DOHH2 (cell line): ENCODE results near the gene LRMDA.

ENCODE experiments used
- EZH2phosphoT487 ChIP-seq: fragments of 200-600 bp; sonication (generic); IDR thresholded peaks from 2 replicates; pipeline ENCODE4 v1.6.1; 2017; ENCODE audit warnings: borderline replicate concordance, mild to moderate bottlenecking, antibody characterized with exemption, low read length, moderate library complexity, mixed read lengths
- TF ChIP-seq, protein P1 (sequence below): fragments of 200-600 bp; sonication (generic); IDR thresholded peaks from one replicate; pipeline ENCODE4 v1.5.1; 2014; ENCODE audit warnings: antibody characterized with exemption, mild to moderate bottlenecking, low read depth, low read length; ENCODE audit not compliant: poor library complexity, severe bottlenecking

DNA sequence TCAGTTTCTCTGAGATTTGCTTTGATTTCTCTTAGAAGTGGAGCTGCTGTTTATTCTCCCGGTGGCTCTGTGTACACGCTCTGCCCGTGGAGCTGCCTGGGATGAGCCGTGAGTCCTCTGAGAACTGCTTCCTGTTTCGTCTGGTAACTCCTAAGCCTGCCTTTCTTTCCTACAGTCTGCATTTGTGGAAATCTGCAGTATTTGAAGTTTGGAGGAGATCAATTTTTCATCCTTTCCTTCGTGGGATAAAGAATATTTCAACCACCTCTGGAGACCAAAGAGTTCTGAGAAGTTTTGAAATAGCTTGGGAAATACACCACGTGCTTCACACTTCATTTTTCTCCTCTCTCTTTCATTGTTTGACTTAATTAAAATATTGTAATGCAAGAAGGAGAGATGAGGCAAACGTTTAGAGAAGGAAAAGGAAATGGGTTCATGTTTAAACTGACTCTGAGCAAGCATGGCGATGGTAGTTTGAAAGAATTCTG is 311.9 kb downstream of the LRMDA start:
- TF ChIP-seq, protein P1, sequence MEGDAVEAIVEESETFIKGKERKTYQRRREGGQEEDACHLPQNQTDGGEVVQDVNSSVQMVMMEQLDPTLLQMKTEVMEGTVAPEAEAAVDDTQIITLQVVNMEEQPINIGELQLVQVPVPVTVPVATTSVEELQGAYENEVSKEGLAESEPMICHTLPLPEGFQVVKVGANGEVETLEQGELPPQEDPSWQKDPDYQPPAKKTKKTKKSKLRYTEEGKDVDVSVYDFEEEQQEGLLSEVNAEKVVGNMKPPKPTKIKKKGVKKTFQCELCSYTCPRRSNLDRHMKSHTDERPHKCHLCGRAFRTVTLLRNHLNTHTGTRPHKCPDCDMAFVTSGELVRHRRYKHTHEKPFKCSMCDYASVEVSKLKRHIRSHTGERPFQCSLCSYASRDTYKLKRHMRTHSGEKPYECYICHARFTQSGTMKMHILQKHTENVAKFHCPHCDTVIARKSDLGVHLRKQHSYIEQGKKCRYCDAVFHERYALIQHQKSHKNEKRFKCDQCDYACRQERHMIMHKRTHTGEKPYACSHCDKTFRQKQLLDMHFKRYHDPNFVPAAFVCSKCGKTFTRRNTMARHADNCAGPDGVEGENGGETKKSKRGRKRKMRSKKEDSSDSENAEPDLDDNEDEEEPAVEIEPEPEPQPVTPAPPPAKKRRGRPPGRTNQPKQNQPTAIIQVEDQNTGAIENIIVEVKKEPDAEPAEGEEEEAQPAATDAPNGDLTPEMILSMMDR: no peak
- no peak for TF ChIP-seq EZH2phosphoT487
